Liver (tissue), 9 donors: ENCODE data around the gene CREM. TPM values are rescaled to one million over a fixed set of nuclear protein-coding genes. Genes with fewer than 3 reads are reported as not detected.

Experiments
- DNase-seq: peaks from one replicate; pipeline ENCODE4 v3.0.0-alpha.2; 2017; ENCODE audit warnings: low spot score
- H3K27ac ChIP-seq, 2 donors: one replicate each; pipeline ENCODE4 v1.7.0; 2013; ENCODE audit warnings: inconsistent platforms in 2 of 2, low read length in 2 of 2, control low read depth in 1 of 2, low read depth in 1 of 2, mild to moderate bottlenecking in 1 of 2
- H3K27me3 ChIP-seq, 4 donors: one replicate each; pipeline versions ENCODE4 v1.6.1 to v1.7.0; 2013; ENCODE audit warnings: low read length in 3 of 4, inconsistent platforms in 1 of 4, mild to moderate bottlenecking in 1 of 4, moderate library complexity in 1 of 4; ENCODE audit not compliant: control insufficient read depth in 4 of 4, insufficient read depth in 4 of 4
- H3K36me3 ChIP-seq, 4 donors: one replicate each; pipeline versions ENCODE4 v1.6.1 to v1.7.0; 2013; ENCODE audit warnings: low read length in 3 of 4, mild to moderate bottlenecking in 3 of 4, low read depth in 1 of 4, moderate library complexity in 1 of 4; ENCODE audit not compliant: control insufficient read depth in 4 of 4, insufficient read depth in 3 of 4
- H3K4me1 ChIP-seq, 4 donors: one replicate each; pipeline versions ENCODE4 v1.6.1 to v1.7.0; 2013; ENCODE audit warnings: low read length in 3 of 4, mild to moderate bottlenecking in 3 of 4, moderate library complexity in 1 of 4; ENCODE audit not compliant: control insufficient read depth in 4 of 4, insufficient read depth in 4 of 4
- H3K4me3 ChIP-seq, 3 donors: one replicate each; pipeline versions ENCODE4 v1.6.1 to v1.7.0; 2013; ENCODE audit warnings: low read length in 3 of 3, control low read depth in 1 of 3, low read depth in 1 of 3, mild to moderate bottlenecking in 1 of 3
- H3K9ac ChIP-seq, 2 donors: one replicate each; pipeline ENCODE4 v1.7.0; 2013; ENCODE audit warnings: low read length in 2 of 2, mild to moderate bottlenecking in 2 of 2, moderate library complexity in 2 of 2, control low read depth in 1 of 2, low read depth in 1 of 2
- H3K9me3 ChIP-seq, 4 donors: one replicate each; pipeline versions ENCODE4 v1.6.1 to v1.7.0; 2013; ENCODE audit warnings: low read length in 3 of 4; ENCODE audit not compliant: control insufficient read depth in 4 of 4
- EGR1 ChIP-seq, 2 donors: IDR thresholded peaks; 2 replicates each; pipeline ENCODE4 v1.6.1; 2016 to 2018; ENCODE audit warnings: antibody characterized with exemption in 2 of 2, low read depth in 2 of 2
- FOXA1 ChIP-seq: IDR thresholded peaks from 2 replicates; pipeline ENCODE4 v1.6.1; 2016; ENCODE audit warnings: antibody characterized with exemption
- FOXA2 ChIP-seq: IDR thresholded peaks from 2 replicates; pipeline ENCODE4 v1.6.1; 2016; ENCODE audit warnings: antibody characterized with exemption
- GABPA ChIP-seq, 2 donors: IDR thresholded peaks in 1 of 2; conservative IDR thresholded peaks in 1 of 2; 2 replicates each; pipeline ENCODE4 v1.6.1; 2016; ENCODE audit warnings: antibody characterized with exemption in 2 of 2, mild to moderate bottlenecking in 1 of 2, moderate library complexity in 1 of 2
- HNF4A ChIP-seq, 2 donors: conservative IDR thresholded peaks; 2 replicates each; pipeline ENCODE4 v1.6.1; 2016; ENCODE audit warnings: antibody characterized with exemption in 2 of 2, mild to moderate bottlenecking in 2 of 2
- JUND ChIP-seq, 2 donors: IDR thresholded peaks; 2 replicates each; pipeline ENCODE4 v1.6.1; 2016; ENCODE audit warnings: antibody characterized with exemption in 2 of 2
- MAX ChIP-seq: IDR thresholded peaks from 2 replicates; pipeline ENCODE4 v1.6.1; 2016; ENCODE audit warnings: antibody characterized with exemption
- NR2F2 ChIP-seq: IDR thresholded peaks from 2 replicates; pipeline ENCODE4 v1.6.1; 2016; ENCODE audit warnings: antibody characterized with exemption
- RAD21 ChIP-seq, 2 donors: IDR thresholded peaks; 2 replicates each; pipeline ENCODE4 v1.6.1; 2016; ENCODE audit warnings: antibody characterized with exemption in 2 of 2, mild to moderate bottlenecking in 2 of 2
- REST ChIP-seq: IDR thresholded peaks from 2 replicates; pipeline ENCODE4 v1.6.1; 2016; ENCODE audit warnings: antibody characterized with exemption, mild to moderate bottlenecking
- RXRA ChIP-seq, 2 donors: IDR thresholded peaks; 2 replicates each; pipeline ENCODE4 v1.6.1; 2017 to 2018; ENCODE audit warnings: antibody characterized with exemption in 2 of 2, mild to moderate bottlenecking in 1 of 2
- SP1 ChIP-seq: IDR thresholded peaks from 2 replicates; pipeline ENCODE4 v1.6.1; 2018; ENCODE audit warnings: antibody characterized with exemption, mild to moderate bottlenecking
- TAF1 ChIP-seq: conservative IDR thresholded peaks from 2 replicates; pipeline ENCODE4 v1.6.1; 2016; ENCODE audit warnings: antibody characterized with exemption, mild to moderate bottlenecking
- YY1 ChIP-seq: IDR thresholded peaks from 2 replicates; pipeline ENCODE4 v1.6.1; 2016; ENCODE audit warnings: antibody characterized with exemption, mild to moderate bottlenecking
- ZBTB33 ChIP-seq: IDR thresholded peaks from 2 replicates; pipeline ENCODE4 v1.6.1; 2016; ENCODE audit warnings: antibody characterized with exemption
- WGBS: extraction: QIAGEN DNeasy Blood & Tissue Kit; methylation state at CpG from one replicate; pipeline ENCODE4 v1.1.7; 2013; 5-methylcytosine and 5-hydroxymethylcytosine counted together
- polyA plus RNA-seq, 2 donors: library from polyadenylated mRNA; stranded (reverse) in 1 of 2; unstranded in 1 of 2; fragments of 200-250 nt in 1 of 2; fragments of >200 nt in 1 of 2; fragmentation: Nextera tagmentation in 1 of 2; extraction: Ambion mirVana in 1 of 2; gene quantifications; one replicate each; pipeline versions ENCODE4 v1.2.1 to v1.2.3, GENCODE V29; 2013 to 2015
- total RNA-seq, 2 donors: library from RNA; depleted of rRNA; stranded (reverse); fragments of >200 nt; gene quantifications; one replicate each; pipeline ENCODE4 v1.2.3, GENCODE V29; 2014
- donor health status: healthy.
- donor health status: healthy.
- donor health status: healthy.
- donor health status: healthy.
- donor health status: healthy.

Gene CREM
- total and polyA plus RNA-seq, 4 donors: 14.8 to 25.5 (median 22.2) TPM

- TF ChIP-seq FOXA2 (no peak), REST (no peak), SP1 (no peak), YY1 (no peak), TAF1 (no peak), FOXA1 (no peak), JUND (IDR thresholded peaks at IDR 0.05) (no peak), ZBTB33 (no peak), RXRA (IDR thresholded peaks at IDR 0.05) (no peak), MAX (no peak), RAD21 (IDR thresholded peaks at IDR 0.05) (no peak), NR2F2 (no peak)
- Histone ChIP-seq H3K9me3 (no peaks in the 10 kb centered on the region), H3K27me3 (no peaks in the 10 kb centered on the region), H3K4me3 (no peak overlapping the region), H3K4me1 (peaks cover 0 to 9% (median 2%) of the 10 kb centered on the region in 4 donors), H3K36me3 (peaks cover 0 to 2% (median 0%) of the 10 kb centered on the region in 4 donors), H3K27ac (no peak overlapping the region), H3K9ac (peak overlapping the region in 1 of 2 donors; percentile 42)
- DNase-seq: no peak
- 59% methylated on average over 4 of the region's 4 CpGs for WGBS
Measured at GRCh38 chr10:35184527-35185171, 58.0 kb downstream of the CREM start.

- Histone ChIP-seq H3K9me3 (no peaks in the 10 kb centered on the region), H3K27me3 (no peaks in the 10 kb centered on the region), H3K27ac (peak overlapping the region; percentile 32 to 46), H3K4me1 (peaks cover 0 to 9% (median 2%) of the 10 kb centered on the region in 4 donors), H3K4me3 (no peak overlapping the region), H3K36me3 (peaks cover 0 to 2% (median 0%) of the 10 kb centered on the region in 4 donors), H3K9ac (peak overlapping the region; percentile 12 to 54)
- DNase-seq: no peak
- 80% methylated on average over 8 of the region's 8 CpGs for WGBS
- TF ChIP-seq FOXA1 (peak; percentile 47), TAF1 (no peak), FOXA2 (peak; percentile 48), RXRA (IDR thresholded peaks at IDR 0.05) (peak in 1 of 2 donors; percentile 10), ZBTB33 (no peak), REST (no peak), HNF4A (conservative IDR thresholded peaks at IDR 0.05) (peak in 1 of 2 donors; percentile 12), GABPA (IDR thresholded peaks at IDR 0.05 in 1 of 2, conservative IDR thresholded peaks at IDR 0.05 in 1 of 2) (no peak), EGR1 (IDR thresholded peaks at IDR 0.05; ENCODE audit: low read depth in 2 of 2) (no peak), JUND (IDR thresholded peaks at IDR 0.05) (no peak), MAX (no peak)
Measured at GRCh38 chr10:35185260-35186034, 58.8 kb downstream of the CREM start.
